Right renal cortex interstitium (tissue), 3 donors: ENCODE measurements around the gene NPRL2. TPM values are rescaled to one million over a fixed set of nuclear protein-coding genes. Genes with fewer than 3 reads are reported as not detected.

ENCODE experiments used
- DNase-seq, 3 donors: peaks; one replicate each; pipeline ENCODE4 v3.0.0-alpha.2; 2013; ENCODE audit warnings: low read depth in 3 of 3, low spot score in 2 of 3
- polyA plus RNA-seq, 3 donors: library from polyadenylated mRNA; unstranded; fragments of 120-200 nt; gene quantifications; one replicate each; pipeline ENCODE4 v1.2.1, GENCODE V29; 2013; ENCODE audit not compliant: insufficient read length in 3 of 3

The NPRL2 gene
- polyA plus RNA-seq, 3 donors, result 31.0 to 35.2 (median 33.8) TPM

DNA sequence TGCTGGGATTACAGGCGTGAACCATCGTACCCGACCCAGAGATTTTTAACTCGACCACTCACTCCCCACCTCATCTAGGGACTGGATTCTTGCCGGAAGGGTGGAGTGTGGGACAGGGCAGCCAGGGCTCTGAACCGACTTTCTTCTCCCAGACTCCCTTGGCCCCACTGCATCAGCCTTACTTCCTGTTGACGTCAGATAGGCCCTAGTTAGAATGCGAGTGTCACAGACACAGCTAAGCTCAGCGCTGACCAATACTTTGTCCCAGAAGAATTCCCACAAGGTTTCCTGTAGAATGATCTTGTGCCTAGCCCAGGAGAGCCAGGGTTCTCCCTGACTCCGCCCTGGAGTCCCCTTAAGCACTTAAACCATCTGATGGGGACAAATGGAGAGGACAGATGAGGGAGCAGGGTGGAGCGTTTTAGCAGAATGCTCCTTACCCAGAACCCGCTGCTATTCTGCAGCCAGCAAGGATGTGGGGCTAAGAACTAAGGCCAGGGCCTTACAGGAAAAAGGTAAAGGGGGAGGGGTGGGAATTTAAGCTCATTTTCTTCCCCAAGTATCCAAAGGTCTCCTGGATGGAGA lies 16.7 kb downstream of the NPRL2 start:
- DNase-seq, result no peak

DNA sequence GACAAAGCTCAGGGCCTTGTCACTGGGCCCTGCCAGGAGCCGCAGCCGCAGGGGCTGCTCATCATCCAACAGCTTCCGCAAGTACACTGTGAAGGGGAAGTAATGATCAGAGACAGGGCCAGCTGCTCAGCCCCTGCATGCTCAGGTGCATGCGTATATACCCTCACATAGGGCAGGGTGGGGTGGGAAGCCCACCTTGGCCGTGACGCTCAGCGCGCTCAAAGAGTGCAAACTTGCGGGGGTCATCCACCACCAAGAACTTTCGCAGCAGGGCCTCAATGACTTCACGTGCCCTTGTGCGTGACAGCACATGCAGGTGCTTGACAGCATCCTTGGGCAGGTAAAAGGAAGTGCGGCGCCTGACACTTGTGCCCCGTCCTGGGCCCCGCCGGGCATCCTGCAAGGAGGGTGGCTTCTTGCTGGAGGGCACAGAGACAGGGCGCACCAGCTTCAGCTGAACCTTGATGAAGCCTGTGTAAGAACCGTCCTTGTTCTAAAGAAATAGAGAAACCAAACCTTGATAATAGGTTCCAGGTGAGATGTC lies 19.1 kb downstream of the NPRL2 start:
- no peak for DNase-seq

DNA sequence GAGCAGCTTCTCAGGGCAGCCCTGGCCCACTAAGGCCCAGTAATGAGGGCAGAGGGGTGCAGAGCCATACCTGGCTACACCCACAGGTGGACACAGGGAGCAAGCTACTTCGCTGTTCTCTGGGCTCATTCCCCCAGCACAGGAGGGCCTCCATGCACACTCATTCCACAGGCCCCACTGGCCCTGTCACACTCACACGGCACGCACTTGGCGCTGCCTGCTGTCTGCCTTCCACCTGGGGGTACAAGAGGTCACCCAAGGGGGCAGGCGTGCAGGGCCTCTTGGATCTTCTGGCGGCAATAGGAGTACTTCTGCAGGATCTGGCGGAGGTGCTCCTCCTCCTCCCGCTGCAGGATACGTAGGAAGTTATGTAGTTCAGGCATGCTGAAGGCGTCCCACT lies 20.2 kb downstream of the NPRL2 start:
- no peak for DNase-seq

- peak in 2 of 3 donors; percentile 93 to 97 for DNase-seq
Observed at GRCh38 chr3:50327943-50328691, 22.5 kb downstream of the NPRL2 start, which contains the start of gene TUSC2. TUSC2 (minus strand) TSS chr3:50328223; CDS start chr3:50328099, 124 bp downstream.

DNA sequence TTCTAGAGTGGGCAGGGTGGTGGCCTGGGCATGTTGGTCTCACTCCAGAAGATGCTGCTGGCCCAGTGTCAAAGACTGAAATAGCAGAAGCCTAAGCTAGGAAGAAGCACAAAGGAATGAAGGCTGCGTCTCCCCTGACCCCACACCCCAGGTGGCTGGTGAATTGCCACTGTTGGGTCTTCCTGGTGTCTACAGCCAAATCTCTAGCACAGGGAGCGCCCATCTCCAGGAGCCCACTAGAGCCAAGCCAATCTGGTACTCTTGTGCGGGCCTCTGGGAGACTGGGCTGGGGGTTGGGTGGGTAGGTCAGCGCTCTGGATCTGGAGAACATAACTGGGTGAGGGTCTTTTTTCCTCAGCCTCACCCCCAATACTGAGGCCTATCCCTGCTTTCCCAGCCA lies 23.4 kb downstream of the NPRL2 start:
- no peak for DNase-seq

- no peak for DNase-seq
Observed at GRCh38 chr3:50326182-50326541, 24.4 kb downstream of the NPRL2 start.

DNA sequence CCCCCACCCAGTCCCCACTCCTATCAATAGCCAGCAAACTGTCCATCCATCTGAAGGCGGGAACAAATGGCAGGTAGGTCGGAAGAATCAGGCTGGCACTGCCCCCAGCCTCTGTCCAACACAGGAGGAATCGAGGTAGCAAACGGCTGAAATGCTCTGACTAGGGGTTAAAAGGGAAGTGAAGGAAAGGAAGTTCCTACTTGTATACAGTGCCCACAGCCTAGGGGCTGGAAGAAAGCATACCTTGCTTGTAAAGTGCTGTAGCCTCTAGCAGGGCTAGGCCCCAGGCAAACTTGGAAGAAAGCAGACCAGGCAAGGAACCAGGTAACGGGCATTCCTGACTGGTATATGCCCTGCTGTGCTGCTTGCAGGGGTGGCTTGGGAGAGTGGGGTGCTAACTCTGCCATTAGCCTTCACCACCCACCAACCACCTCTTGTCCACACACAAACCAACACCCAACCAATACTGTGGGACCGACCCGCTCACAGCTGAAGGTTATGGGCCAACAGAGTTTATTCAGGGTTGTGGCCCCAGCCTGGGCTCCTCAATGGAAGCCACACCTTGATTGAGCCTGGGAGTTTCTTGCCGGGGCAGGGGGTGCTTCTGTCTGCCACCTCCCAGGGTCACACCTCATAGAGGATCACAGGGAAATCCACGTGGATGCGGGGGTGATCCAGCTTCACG lies 24.9 kb downstream of the NPRL2 start:
- DNase-seq, result no peak

- DNase-seq, result no peak
Observed at GRCh38 chr3:50325113-50325480, 25.5 kb downstream of the NPRL2 start.

GRCh38 chr3:50324351-50325112 lies 26.0 kb downstream of the NPRL2 start:
- DNase-seq, result no peak

GRCh38 chr3:50323614-50324199 lies 26.9 kb downstream of the NPRL2 start:
- no peak for DNase-seq

GRCh38 chr3:50323092-50323600 lies 27.4 kb downstream of the NPRL2 start:
- DNase-seq, result no peak

DNA sequence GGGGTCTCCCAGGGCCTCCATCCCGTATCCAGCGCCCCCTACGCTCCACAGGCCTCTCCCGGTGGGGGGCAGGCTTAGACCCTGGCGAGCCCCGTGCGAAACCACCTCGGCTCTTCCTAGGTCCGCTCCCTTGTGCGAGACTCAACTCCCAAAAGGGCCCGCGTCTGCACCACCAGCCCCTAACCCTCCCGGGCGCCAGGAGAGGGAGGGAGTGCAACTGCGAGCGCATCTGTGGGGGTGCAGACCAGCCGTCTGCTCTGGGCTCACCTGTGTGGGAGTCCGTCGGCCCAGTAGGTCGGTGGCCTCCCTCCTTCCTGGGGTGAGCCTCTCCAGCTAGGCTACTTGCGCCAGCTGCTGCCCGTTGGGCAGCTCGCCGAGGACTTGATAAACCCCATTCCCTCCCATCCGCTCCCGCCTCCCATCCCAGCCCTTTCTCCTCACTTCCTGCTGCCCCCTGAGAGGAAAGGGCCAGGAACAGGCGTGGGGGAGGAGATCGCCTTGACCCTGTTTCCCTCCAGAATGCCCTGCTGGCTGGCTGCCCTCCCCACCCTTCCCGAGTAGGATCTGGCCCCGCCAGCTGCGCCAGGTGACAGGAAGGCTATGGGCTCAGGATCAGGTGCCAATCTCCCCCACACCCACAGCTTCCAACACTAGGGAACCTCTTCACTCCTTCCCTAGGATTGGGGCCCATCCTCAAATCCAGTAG lies 28.0 kb downstream of the NPRL2 start, which contains the start of gene HYAL2:
Gene HYAL2 (minus strand): TSS at position 360 of the 706 bp plus-strand sequence. CDS start 2,256 bp downstream, outside the sequence.
- DNase-seq, result no peak

DNA sequence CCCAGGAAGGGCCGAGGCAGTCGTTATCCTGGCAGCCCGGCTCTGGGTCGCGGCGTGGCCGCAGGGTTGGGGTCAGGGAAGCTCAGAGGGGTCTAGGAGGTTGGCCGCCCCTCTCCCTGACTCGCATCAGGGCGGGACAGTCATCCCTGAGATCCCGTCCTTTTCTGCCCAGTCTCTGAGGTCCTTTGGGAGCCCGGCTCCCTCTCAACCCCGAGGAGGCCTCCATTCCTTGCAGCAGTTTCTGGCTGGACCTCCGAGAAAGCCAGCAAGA lies 28.5 kb downstream of the NPRL2 start:
- no peak for DNase-seq

GRCh38 chr3:50321336-50322114 lies 29.1 kb downstream of the NPRL2 start:
- peak in 1 of 3 donors; percentile 87 for DNase-seq

DNA sequence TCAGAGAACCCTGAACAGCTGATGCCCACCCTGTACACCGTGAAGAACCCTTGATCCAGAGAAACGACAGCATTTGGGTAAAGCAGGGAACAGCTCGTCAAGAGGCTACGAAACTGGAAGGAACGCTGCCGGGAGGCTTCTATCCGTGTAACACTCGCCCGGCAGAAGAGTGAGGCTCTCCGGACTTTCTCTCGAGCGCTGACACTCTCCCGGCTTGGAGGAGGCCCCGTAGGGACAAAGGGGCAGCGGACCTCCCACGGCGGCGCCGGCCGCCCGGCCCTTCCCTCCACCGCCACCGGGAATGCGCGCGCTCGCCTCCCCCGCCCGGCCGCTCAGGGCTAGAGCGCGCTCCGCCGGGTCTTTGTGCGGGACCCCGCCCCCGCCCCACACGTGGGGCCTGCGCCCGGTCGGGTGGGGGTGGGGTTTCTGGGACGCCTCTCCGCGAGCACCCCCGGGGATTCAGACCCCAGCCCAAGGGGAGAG lies 29.7 kb downstream of the NPRL2 start:
- peak in 1 of 3 donors; percentile 68 for DNase-seq

GRCh38 chr3:50319894-50320625 lies 30.5 kb downstream of the NPRL2 start:
- no peak for DNase-seq

DNA sequence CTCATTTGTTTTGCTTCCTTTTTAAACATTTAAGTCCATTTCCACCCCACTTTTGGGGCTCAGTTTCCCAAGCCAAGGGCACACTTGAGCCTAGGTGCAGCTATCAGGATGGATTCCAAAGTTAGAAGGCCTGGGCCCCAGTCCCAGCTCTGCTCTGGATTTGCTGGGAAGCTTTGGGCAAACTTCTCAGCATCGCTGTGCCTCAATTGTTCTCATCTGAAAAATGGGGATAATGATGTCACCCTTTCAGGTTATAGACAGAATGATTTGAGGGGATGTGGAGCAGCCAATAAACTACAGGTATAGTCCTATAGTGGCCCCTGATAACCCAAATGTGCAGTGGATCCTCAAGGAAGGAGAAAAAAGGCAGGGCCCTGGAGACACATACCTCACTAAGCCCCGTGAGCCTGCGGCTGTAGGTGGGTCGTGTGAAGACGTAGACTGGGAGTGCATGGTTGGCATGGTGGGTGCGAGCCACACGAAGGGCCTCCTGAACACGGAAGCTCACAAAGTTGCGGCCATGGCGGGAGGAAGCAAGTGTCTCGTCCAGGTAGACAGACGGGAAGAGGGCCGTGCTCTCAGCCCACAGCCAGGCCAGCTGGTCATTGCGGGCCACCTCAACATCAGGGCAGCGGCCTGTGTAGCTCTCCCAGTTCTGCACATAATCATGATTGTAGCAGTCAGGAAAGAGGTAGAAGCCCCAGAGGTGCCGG lies 31.2 kb downstream of the NPRL2 start:
- DNase-seq, result no peak

DNA sequence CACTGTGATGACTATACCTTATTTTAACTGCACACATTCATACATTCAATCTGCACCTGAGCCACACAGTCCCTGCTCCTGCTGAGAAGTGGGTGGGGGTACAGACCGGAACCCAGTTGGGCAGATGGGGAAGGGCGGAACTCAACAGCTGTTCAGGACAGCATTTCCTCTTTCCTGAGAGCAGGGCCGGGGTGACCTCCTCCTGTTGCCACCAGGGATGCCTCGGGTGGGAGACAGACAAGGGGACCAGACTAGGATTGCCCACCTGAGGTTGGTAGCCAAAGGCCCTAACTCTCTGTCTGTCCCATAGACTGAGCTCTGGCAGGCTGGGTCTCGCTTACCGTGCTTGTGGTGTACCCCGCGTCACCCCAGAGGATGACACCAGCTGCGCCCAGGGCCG lies 32.0 kb downstream of the NPRL2 start:
- no peak for DNase-seq
